HG02798 (cell line): ENCODE data around the gene EIF4H.
"Not testable (repeated sequence)": the region's sequence is repeated elsewhere in the genome, so short reads cannot be mapped to it uniquely, and the experiment has no call there.

Experiments
- ATAC-seq: cut with Tn5 transposase; IDR thresholded peaks from one replicate; pipeline ENCODE4 v1.9.1; 2021; ENCODE audit warnings: mild to moderate bottlenecking; ENCODE audit not compliant: unreplicated experiment, poor library complexity

Gene EIF4H

DNA sequence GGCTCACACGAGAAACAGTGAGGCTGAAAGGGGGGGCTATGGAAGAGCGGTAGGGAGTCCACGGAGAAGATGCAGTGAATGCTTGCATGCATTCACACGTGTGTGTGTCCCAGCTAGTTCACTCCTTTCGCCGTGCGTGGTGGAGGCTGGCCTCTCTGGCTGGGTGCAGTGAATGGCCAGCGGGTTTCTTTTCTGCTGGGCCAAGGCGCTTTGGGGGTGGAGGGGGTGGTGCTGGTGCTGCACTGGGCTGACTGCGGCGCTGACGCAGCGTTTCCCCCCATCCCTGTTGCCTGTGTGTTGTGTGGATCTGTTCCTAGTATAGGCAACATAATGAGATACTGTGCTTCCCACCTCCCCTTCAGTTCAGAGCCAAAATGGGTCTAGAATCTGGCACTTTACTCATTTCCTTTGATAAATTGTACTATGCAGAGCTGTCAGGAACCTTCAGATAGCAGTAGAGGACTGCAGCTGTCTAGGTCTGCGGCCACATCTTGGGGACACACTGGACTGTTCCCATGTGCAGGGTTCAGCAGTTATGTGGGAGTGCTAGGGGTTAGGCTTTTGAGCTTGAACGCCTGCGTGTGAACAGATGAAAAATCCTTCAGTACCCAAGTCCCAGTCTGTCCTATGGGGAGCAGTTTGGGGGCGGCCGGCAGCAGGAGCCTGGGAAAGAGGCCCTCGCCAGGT, 22.0 kb downstream of the EIF4H start:
- not testable (repeated sequence) for ATAC-seq

- ATAC-seq, result no peak
These were observed 23.4 kb downstream of the EIF4H start for GRCh38 chr7:74197449-74198124.

- ATAC-seq, result no peak
These were observed 25.6 kb downstream of the EIF4H start for GRCh38 chr7:74199551-74200355.

- no peak for ATAC-seq
These were observed 28.8 kb downstream of the EIF4H start for GRCh38 chr7:74202841-74203556.

DNA sequence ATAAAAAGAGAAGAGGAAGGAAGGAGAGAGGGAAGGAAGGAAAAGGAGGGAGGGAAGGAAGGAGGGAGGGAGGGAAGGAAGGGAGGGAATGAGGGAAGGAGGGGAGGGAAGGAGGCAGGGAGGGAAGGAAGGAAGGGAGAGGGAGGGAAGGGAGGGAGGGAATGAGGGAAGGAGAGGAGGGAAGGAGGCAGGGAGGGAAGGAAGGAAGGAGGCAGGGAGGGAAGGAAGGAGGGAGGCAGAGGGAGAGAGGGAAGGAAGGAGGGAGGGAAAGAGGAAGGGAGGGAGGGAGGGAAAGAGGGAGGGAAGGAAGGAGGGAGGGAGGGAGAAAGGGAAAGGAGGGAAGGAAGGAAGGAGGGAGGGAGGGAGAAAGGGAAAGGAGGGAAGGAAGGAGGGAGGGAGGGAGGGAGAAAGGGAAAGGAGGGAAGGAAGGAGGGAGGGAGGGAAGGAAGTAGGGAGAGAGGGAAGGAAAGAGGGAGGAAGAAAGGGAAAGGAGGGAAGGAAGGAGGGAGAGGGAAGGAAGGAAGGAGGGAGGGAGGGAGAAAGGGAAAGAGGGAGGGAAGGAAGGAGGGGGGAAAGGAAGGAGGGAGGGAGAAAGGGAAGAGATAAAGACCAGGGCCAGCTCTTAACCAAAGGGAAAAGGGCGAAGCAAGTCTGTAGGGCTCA, 29.9 kb downstream of the EIF4H start:
- ATAC-seq, result no peak

DNA sequence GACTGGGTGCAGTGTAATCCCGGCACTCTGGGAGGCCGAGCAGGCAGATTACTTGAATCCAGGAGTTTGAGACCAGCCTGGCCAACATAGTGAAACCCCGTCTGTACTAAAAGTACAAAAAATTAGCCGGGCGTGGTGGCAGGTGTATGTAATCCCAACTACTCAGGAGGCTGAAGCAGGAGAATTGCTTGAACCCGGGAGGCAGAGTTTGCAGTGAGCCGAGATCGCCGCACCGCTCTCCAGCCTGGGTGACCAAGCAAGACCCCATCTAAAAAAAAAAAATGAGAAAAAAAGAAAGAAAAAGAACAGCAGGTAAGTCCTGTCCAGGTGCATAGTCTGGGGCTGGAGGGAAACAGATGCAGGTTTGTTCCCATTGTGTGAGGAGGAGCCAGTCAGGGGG, 31.9 kb downstream of the EIF4H start:
- ATAC-seq, result not testable (repeated sequence)

DNA sequence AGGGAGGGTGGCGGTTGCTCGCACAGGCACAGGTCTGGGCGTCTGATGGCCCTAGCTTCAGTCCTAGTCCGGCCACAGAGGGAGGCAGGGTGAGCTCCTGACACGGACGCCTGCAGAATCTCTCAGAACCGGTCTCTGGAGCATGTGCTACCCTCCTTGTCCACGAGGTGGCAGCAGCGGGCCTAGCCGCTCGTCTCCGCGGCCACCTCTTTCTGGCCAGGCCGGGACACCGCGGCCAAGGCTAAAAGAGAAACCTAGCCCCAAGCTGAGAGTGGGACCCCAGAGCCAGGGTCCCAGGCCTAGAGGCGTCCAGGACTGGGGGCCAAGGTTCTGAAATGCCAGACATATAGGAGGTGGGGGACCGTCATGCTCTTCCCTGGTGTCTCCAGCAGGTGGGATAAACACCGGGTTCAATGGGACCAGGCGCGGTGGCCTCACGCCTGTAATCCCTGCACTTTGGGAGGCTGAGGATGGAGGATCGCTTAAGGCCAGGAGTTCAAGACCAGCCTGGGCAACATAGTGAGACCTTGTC, 32.5 kb downstream of the EIF4H start:
- peak; percentile 51 for ATAC-seq

GRCh38 chr7:74207586-74207985, 33.4 kb downstream of the EIF4H start:
- ATAC-seq, result no peak

DNA sequence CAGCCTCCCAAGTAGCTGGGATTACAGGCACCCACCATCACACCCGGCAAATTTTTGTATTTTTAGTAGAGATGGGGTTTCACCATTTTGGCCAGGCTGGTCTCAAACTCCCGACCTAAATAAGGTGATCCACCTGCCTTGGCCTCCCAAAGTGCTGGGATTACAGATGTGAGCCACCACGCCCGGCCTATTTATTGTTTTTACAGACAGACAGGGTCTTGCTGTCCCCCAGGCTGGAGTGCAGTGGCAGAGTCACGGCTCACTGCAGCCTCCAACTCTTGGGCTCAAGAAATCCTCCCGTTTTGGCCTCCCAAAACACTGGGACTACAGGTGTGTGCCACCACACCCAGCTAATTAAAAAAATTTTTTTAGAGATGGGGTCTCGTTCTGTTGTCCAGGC, 34.1 kb downstream of the EIF4H start:
- ATAC-seq, result not testable (repeated sequence)

- ATAC-seq, result no peak
These were observed 38.5 kb downstream of the EIF4H start for GRCh38 chr7:74212661-74213060.

- ATAC-seq, result no peak
These were observed 40.9 kb downstream of the EIF4H start for GRCh38 chr7:74214816-74215630.

DNA sequence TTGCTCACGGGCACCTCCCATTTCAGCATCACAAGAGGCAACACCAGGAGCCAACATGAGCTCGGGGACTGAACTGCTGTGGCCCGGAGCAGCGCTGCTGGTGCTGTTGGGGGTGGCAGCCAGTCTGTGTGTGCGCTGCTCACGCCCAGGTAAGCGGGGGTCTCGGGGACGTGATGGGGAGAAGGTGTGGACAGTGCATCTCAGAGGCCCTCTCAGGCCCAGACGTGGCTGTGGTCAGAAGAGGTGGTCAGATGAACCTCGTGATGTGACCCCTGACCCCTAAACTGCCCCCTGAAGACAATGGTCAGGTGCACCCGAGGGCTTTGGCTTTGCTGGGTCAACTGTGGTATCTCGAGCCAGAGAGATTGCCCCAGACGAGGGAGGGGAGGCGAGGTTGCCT, 41.8 kb downstream of the EIF4H start:
- no peak for ATAC-seq

- no peak for ATAC-seq
These were observed 42.2 kb downstream of the EIF4H start for GRCh38 chr7:74216361-74216761.

DNA sequence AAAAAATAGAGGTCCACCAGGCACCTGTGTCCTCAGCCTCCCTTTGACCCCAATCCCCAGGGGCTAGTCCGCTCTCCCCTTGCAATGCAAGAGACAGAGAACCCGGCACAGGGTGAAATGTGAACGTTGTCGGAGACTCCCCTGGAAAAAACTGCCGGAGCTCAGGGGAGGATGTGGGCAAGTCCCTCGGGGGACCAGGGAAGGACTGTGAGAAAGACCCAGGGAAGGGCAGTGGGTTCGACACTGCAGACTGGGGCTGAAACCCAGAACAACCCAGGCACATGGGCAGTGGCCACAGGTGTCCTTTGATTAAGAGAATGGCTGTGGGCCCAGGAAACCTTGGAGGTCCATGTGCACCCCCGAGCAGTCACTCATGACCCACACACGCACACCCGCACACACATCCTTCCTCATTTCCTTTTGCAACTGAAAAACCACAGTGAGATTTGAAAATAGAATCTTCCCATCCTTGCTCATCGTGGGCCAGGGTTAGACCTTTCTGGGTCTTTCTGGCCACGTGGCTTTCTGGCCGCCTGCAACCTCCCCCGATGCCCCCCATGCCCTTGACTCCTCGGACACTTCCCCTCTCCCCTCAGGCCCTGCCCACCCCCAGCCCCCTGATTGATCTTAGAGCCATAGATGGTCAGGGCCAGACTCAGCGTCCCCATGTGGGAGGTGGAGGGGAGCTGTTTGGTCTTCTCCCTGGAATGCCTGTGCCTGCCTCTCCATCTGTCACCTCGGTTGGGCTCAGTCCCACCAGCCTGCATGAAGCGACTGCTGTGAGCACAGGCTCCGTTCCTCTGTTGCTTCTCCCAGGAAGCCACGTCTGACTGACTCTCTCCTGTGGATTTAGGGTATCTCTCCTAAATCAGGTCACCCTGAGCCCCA, 43.5 kb downstream of the EIF4H start:
- ATAC-seq, result peak; percentile 52

- no peak for ATAC-seq
These were observed 44.2 kb downstream of the EIF4H start for GRCh38 chr7:74218343-74218698.

- no peak for ATAC-seq
These were observed 45.3 kb downstream of the EIF4H start for GRCh38 chr7:74219416-74219815.

- no peak for ATAC-seq
These were observed 46.1 kb downstream of the EIF4H start for GRCh38 chr7:74220229-74220628.

- ATAC-seq, result no peak
These were observed 47.6 kb downstream of the EIF4H start for GRCh38 chr7:74221713-74222112.
